Liver (tissue), 9 donors: ENCODE data around the gene ENAH. TPM values are rescaled to one million over a fixed set of nuclear protein-coding genes. Genes with fewer than 3 reads are reported as not detected.

Experiments used
- DNase-seq: peaks from one replicate; pipeline ENCODE4 v3.0.0-alpha.2; 2017; ENCODE audit warnings: low spot score
- H3K27ac ChIP-seq, 2 donors: one replicate each; pipeline ENCODE4 v1.7.0; 2013; ENCODE audit warnings: inconsistent platforms in 2 of 2, low read length in 2 of 2, control low read depth in 1 of 2, low read depth in 1 of 2, mild to moderate bottlenecking in 1 of 2
- H3K27me3 ChIP-seq, 4 donors: one replicate each; pipeline versions ENCODE4 v1.6.1 to v1.7.0; 2013; ENCODE audit warnings: low read length in 3 of 4, inconsistent platforms in 1 of 4, mild to moderate bottlenecking in 1 of 4, moderate library complexity in 1 of 4; ENCODE audit not compliant: control insufficient read depth in 4 of 4, insufficient read depth in 4 of 4
- H3K36me3 ChIP-seq, 4 donors: one replicate each; pipeline versions ENCODE4 v1.6.1 to v1.7.0; 2013; ENCODE audit warnings: low read length in 3 of 4, mild to moderate bottlenecking in 3 of 4, low read depth in 1 of 4, moderate library complexity in 1 of 4; ENCODE audit not compliant: control insufficient read depth in 4 of 4, insufficient read depth in 3 of 4
- H3K4me1 ChIP-seq, 4 donors: one replicate each; pipeline versions ENCODE4 v1.6.1 to v1.7.0; 2013; ENCODE audit warnings: low read length in 3 of 4, mild to moderate bottlenecking in 3 of 4, moderate library complexity in 1 of 4; ENCODE audit not compliant: control insufficient read depth in 4 of 4, insufficient read depth in 4 of 4
- H3K4me3 ChIP-seq, 3 donors: one replicate each; pipeline versions ENCODE4 v1.6.1 to v1.7.0; 2013; ENCODE audit warnings: low read length in 3 of 3, control low read depth in 1 of 3, low read depth in 1 of 3, mild to moderate bottlenecking in 1 of 3
- H3K9ac ChIP-seq, 2 donors: one replicate each; pipeline ENCODE4 v1.7.0; 2013; ENCODE audit warnings: low read length in 2 of 2, mild to moderate bottlenecking in 2 of 2, moderate library complexity in 2 of 2, control low read depth in 1 of 2, low read depth in 1 of 2
- H3K9me3 ChIP-seq, 4 donors: one replicate each; pipeline versions ENCODE4 v1.6.1 to v1.7.0; 2013; ENCODE audit warnings: low read length in 3 of 4; ENCODE audit not compliant: control insufficient read depth in 4 of 4
- ATF3 ChIP-seq: IDR thresholded peaks from 2 replicates; pipeline ENCODE4 v1.6.1; 2016; ENCODE audit warnings: antibody characterized with exemption
- CTCF ChIP-seq: fragments of 150-350 bp; IDR thresholded peaks from 2 replicates; pipeline ENCODE4 v1.5.1; 2017; ENCODE audit warnings: improper control_type of control experiment, low read depth, low read length; ENCODE audit not compliant: missing input control
- EGR1 ChIP-seq, 2 donors: IDR thresholded peaks; 2 replicates each; pipeline ENCODE4 v1.6.1; 2016 to 2018; ENCODE audit warnings: antibody characterized with exemption in 2 of 2, low read depth in 2 of 2
- FOXA2 ChIP-seq: IDR thresholded peaks from 2 replicates; pipeline ENCODE4 v1.6.1; 2016; ENCODE audit warnings: antibody characterized with exemption
- GABPA ChIP-seq, 2 donors: IDR thresholded peaks in 1 of 2; conservative IDR thresholded peaks in 1 of 2; 2 replicates each; pipeline ENCODE4 v1.6.1; 2016; ENCODE audit warnings: antibody characterized with exemption in 2 of 2, mild to moderate bottlenecking in 1 of 2, moderate library complexity in 1 of 2
- HNF4A ChIP-seq, 2 donors: conservative IDR thresholded peaks; 2 replicates each; pipeline ENCODE4 v1.6.1; 2016; ENCODE audit warnings: antibody characterized with exemption in 2 of 2, mild to moderate bottlenecking in 2 of 2
- HNF4G ChIP-seq: IDR thresholded peaks from 2 replicates; pipeline ENCODE4 v1.6.1; 2016; ENCODE audit warnings: antibody characterized with exemption
- JUND ChIP-seq, 2 donors: IDR thresholded peaks; 2 replicates each; pipeline ENCODE4 v1.6.1; 2016; ENCODE audit warnings: antibody characterized with exemption in 2 of 2
- MAX ChIP-seq: IDR thresholded peaks from 2 replicates; pipeline ENCODE4 v1.6.1; 2016; ENCODE audit warnings: antibody characterized with exemption
- NR2F2 ChIP-seq: IDR thresholded peaks from 2 replicates; pipeline ENCODE4 v1.6.1; 2016; ENCODE audit warnings: antibody characterized with exemption
- RAD21 ChIP-seq, 2 donors: IDR thresholded peaks; 2 replicates each; pipeline ENCODE4 v1.6.1; 2016; ENCODE audit warnings: antibody characterized with exemption in 2 of 2, mild to moderate bottlenecking in 2 of 2
- REST ChIP-seq: IDR thresholded peaks from 2 replicates; pipeline ENCODE4 v1.6.1; 2016; ENCODE audit warnings: antibody characterized with exemption, mild to moderate bottlenecking
- RXRA ChIP-seq, 2 donors: IDR thresholded peaks; 2 replicates each; pipeline ENCODE4 v1.6.1; 2017 to 2018; ENCODE audit warnings: antibody characterized with exemption in 2 of 2, mild to moderate bottlenecking in 1 of 2
- TAF1 ChIP-seq: conservative IDR thresholded peaks from 2 replicates; pipeline ENCODE4 v1.6.1; 2016; ENCODE audit warnings: antibody characterized with exemption, mild to moderate bottlenecking
- ZBTB33 ChIP-seq: IDR thresholded peaks from 2 replicates; pipeline ENCODE4 v1.6.1; 2016; ENCODE audit warnings: antibody characterized with exemption
- WGBS: extraction: QIAGEN DNeasy Blood & Tissue Kit; methylation state at CpG from one replicate; pipeline ENCODE4 v1.1.7; 2013; 5-methylcytosine and 5-hydroxymethylcytosine counted together
- polyA plus RNA-seq, 2 donors: library from polyadenylated mRNA; stranded (reverse) in 1 of 2; unstranded in 1 of 2; fragments of 200-250 nt in 1 of 2; fragments of >200 nt in 1 of 2; fragmentation: Nextera tagmentation in 1 of 2; extraction: Ambion mirVana in 1 of 2; gene quantifications; one replicate each; pipeline versions ENCODE4 v1.2.1 to v1.2.3, GENCODE V29; 2013 to 2015
- total RNA-seq, 2 donors: library from RNA; depleted of rRNA; stranded (reverse); fragments of >200 nt; gene quantifications; one replicate each; pipeline ENCODE4 v1.2.3, GENCODE V29; 2014
- donor health status: healthy.
- donor health status: healthy.
- donor health status: healthy.
- donor health status: healthy.
- donor health status: healthy.

Gene ENAH
- total and polyA plus RNA-seq, 4 donors, result 2.8 to 8.4 (median 4.5) TPM

GRCh38 chr1:225524570-225524969, 128.4 kb downstream of the ENAH start:
- H3K4me1 ChIP-seq, result peaks cover 0 to 3% (median 0%) of the 10 kb centered on the region in 4 donors
- no peak overlapping the region for H3K4me3 ChIP-seq
- TF ChIP-seq HNF4G, result no peak
- TF ChIP-seq TAF1, result no peak
- TF ChIP-seq MAX, result no peak
- no peak for TF ChIP-seq RXRA (IDR thresholded peaks at IDR 0.05)
- no peak for TF ChIP-seq ATF3
- TF ChIP-seq CTCF, result no peak
- no peak for TF ChIP-seq JUND (IDR thresholded peaks at IDR 0.05)
- no peak for TF ChIP-seq NR2F2
- no peak for TF ChIP-seq EGR1 (IDR thresholded peaks at IDR 0.05; ENCODE audit: low read depth in 2 of 2)
- TF ChIP-seq FOXA2, result no peak
- no peak for TF ChIP-seq HNF4A (conservative IDR thresholded peaks at IDR 0.05)
- TF ChIP-seq GABPA (IDR thresholded peaks at IDR 0.05 in 1 of 2, conservative IDR thresholded peaks at IDR 0.05 in 1 of 2), result no peak
- TF ChIP-seq REST, result no peak
- TF ChIP-seq RAD21 (IDR thresholded peaks at IDR 0.05), result no peak
- TF ChIP-seq ZBTB33, result no peak
- H3K9ac ChIP-seq, result no peak overlapping the region
- no peaks in the 10 kb centered on the region for H3K36me3 ChIP-seq
- 97% methylated on average over 6 of the region's 6 CpGs for WGBS
- no peak overlapping the region for H3K27ac ChIP-seq
- no peak for DNase-seq
- no peaks in the 10 kb centered on the region for H3K9me3 ChIP-seq
- no peaks in the 10 kb centered on the region for H3K27me3 ChIP-seq
